Upper lobe of left lung (tissue), 6 donors: ENCODE results near the gene ALDH5A1. TPM values are rescaled to one million over a fixed set of nuclear protein-coding genes. Genes with fewer than 3 reads are reported as not detected.

Experiments
- ATAC-seq, 2 donors: fragments of 200-7000 bp; cut with Tn5 transposase; one replicate each; pipeline ENCODE4 v1.9.1; 2022; ENCODE audit warnings: mild to moderate bottlenecking in 2 of 2, moderate library complexity in 2 of 2; ENCODE audit not compliant: low FRiP score in 2 of 2
- DNase-seq, 2 donors: peaks; one replicate each; pipeline ENCODE4 v3.0.0-alpha.2; 2019 to 2020
- H3K27ac ChIP-seq, 4 donors: fragments of 200-600 bp; sonication (generic); one replicate each; pipeline ENCODE4 v1.5.1; 2016 to 2019
- H3K27me3 ChIP-seq, 4 donors: fragments of 200-600 bp; sonication (generic); one replicate each; pipeline ENCODE4 v1.5.1; 2017 to 2019
- H3K36me3 ChIP-seq, 4 donors: fragments of 200-600 bp; sonication (generic); one replicate each; pipeline ENCODE4 v1.5.1; 2016 to 2019
- H3K4me1 ChIP-seq, 4 donors: fragments of 200-600 bp; sonication (generic); one replicate each; pipeline ENCODE4 v1.5.1; 2018 to 2019
- H3K4me3 ChIP-seq, 4 donors: fragments of 200-600 bp; sonication (generic); one replicate each; pipeline ENCODE4 v1.5.1; 2017 to 2019; ENCODE audit warnings: mild to moderate bottlenecking in 2 of 4, moderate library complexity in 1 of 4
- H3K9me3 ChIP-seq, 4 donors: fragments of 200-600 bp; sonication (generic); one replicate each; pipeline ENCODE4 v1.5.1; 2018 to 2019
- EP300 ChIP-seq, 4 donors: sonication (generic); formaldehyde crosslinking; IDR thresholded peaks; one replicate each; pipeline ENCODE4 v1.5.1; 2017; ENCODE audit warnings: antibody characterized with exemption in 4 of 4, control low read depth in 2 of 4
- POLR2A ChIP-seq, 4 donors: fragments of 450-650 bp; IDR thresholded peaks; one replicate each; pipeline ENCODE4 v1.5.1; 2016 to 2017; ENCODE audit warnings: antibody characterized with exemption in 4 of 4, mild to moderate bottlenecking in 2 of 4
- POLR2AphosphoS5 ChIP-seq, 2 donors: sonication (generic); formaldehyde crosslinking; IDR thresholded peaks; one replicate each; pipeline ENCODE4 v1.5.1; 2017; ENCODE audit warnings: antibody characterized with exemption in 2 of 2
- WGBS, 2 donors: methylation state at CpG; one replicate each; pipeline ENCODE4 v1.1.5; 2017 to 2018; 5-methylcytosine and 5-hydroxymethylcytosine counted together
- total RNA-seq, 6 donors: library from RNA; depleted of rRNA in 4 of 6; stranded (reverse); fragments of >200 nt in 4 of 6; gene quantifications; one replicate each; pipeline versions ENCODE4 v1.1.0 to v1.2.1, GENCODE V29; 2016 to 2021
- TF ChIP-seq, protein P1 (sequence below), 6 experiments: fragments of 450-650 bp in 4 of 6; fragments of 200-600 bp in 2 of 6; sonication (generic) in 2 of 6; IDR thresholded peaks; one replicate each; pipeline ENCODE4 v1.5.1; 2016 to 2019; ENCODE audit warnings: antibody characterized with exemption in 6 of 6
- donor health status: DM: no; HTN: no; CAD: no; lungs with moderate emphysema.
- donor health status: DM: no; HTN: yes; CAD: no; lungs with severe emphysema.

Gene ALDH5A1
- total RNA-seq, 6 donors from 2014 or later: 7.3 to 21.1 (median 12.4) TPM

DNA sequence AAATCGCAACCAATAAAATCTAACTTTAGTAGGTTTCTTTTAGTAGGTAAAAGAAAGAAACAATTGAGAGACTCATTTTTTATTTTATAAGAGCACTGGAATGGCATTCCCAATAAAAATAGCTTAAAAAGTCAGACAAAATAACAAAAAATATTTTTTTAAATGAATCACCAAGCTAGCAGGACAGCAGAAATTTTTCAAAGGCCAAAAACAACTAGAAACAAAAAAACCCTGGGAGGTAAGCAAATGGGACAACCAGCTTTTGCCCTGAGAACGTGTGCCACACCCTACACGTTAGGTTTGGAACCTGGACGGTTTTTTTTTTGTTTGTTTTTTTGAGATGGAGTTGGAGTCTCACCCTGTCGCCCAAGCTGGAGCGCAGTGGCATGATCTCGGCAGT is 25.0 kb upstream of the ALDH5A1 start:
- H3K4me3 ChIP-seq: no peak overlapping the region
- TF ChIP-seq, protein P1, sequence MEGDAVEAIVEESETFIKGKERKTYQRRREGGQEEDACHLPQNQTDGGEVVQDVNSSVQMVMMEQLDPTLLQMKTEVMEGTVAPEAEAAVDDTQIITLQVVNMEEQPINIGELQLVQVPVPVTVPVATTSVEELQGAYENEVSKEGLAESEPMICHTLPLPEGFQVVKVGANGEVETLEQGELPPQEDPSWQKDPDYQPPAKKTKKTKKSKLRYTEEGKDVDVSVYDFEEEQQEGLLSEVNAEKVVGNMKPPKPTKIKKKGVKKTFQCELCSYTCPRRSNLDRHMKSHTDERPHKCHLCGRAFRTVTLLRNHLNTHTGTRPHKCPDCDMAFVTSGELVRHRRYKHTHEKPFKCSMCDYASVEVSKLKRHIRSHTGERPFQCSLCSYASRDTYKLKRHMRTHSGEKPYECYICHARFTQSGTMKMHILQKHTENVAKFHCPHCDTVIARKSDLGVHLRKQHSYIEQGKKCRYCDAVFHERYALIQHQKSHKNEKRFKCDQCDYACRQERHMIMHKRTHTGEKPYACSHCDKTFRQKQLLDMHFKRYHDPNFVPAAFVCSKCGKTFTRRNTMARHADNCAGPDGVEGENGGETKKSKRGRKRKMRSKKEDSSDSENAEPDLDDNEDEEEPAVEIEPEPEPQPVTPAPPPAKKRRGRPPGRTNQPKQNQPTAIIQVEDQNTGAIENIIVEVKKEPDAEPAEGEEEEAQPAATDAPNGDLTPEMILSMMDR (IDR thresholded peaks at IDR 0.05): no peak
- TF ChIP-seq POLR2AphosphoS5 (IDR thresholded peaks at IDR 0.05) (no peak), POLR2A (IDR thresholded peaks at IDR 0.05) (no peak), EP300 (IDR thresholded peaks at IDR 0.05) (no peak)
- WGBS, 2 donors: 88 to 97% methylated on average over 7 of the region's 7 CpGs
- no peaks in the 10 kb centered on the region for H3K9me3 ChIP-seq
- no peaks in the 10 kb centered on the region for H3K4me1 ChIP-seq
- ATAC-seq: no peak
- H3K27me3 ChIP-seq: no peaks in the 10 kb centered on the region
- H3K36me3 ChIP-seq: no peaks in the 10 kb centered on the region
- no peak for DNase-seq
- H3K27ac ChIP-seq: no peak overlapping the region

DNA sequence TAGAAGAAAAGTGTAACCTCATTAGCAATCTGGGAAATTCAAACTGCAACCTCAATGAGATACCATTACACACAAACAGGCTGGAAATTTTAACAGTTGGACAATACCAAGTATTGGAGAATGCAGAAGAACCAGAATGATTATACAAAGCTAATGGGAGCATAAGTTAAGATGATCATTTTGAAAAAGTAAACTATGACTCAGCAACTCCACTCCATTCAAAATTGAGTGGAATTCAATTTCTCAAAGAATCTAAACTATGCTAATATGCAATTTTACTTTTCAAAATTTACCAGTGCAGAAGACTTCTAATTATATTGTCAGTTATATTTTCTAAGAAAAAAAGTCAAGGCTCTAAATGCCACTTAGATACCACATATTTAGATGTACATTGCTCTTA is 22.6 kb upstream of the ALDH5A1 start:
- no peak for DNase-seq
- Histone ChIP-seq H3K36me3 (no peaks in the 10 kb centered on the region), H3K4me3 (no peak overlapping the region), H3K4me1 (no peaks in the 10 kb centered on the region), H3K27ac (no peak overlapping the region), H3K27me3 (no peaks in the 10 kb centered on the region), H3K9me3 (no peaks in the 10 kb centered on the region)
- TF ChIP-seq, protein P1 (IDR thresholded peaks at IDR 0.05): no peak
- no peak for TF ChIP-seq EP300 (IDR thresholded peaks at IDR 0.05)
- no peak for TF ChIP-seq POLR2AphosphoS5 (IDR thresholded peaks at IDR 0.05)
- TF ChIP-seq POLR2A (IDR thresholded peaks at IDR 0.05): no peak
- no peak for ATAC-seq

DNA sequence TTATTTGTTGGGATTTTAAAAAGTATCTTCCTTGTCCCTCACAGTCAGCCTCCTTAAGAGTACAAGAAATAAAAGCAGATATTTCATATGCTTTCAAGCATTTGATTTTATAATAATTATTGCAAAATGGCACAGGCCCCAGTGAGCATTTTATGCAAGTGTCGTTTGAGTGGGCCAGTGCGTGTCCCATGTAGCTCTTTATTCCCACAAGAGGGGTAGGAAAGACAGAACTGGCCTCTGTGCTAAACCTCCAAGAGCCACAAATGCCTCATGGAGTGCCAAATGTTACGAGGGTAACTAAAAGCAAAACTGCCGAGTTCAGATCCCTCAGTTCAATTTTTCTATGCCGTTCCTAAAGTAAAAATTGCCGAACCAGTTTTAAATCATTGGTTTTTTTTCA is 18.1 kb upstream of the ALDH5A1 start:
- no peak overlapping the region for H3K27ac ChIP-seq
- 93 to 96% methylated on average over 6 of the region's 6 CpGs for WGBS, 2 donors
- no peaks in the 10 kb centered on the region for H3K9me3 ChIP-seq
- H3K4me3 ChIP-seq: no peak overlapping the region
- no peaks in the 10 kb centered on the region for H3K27me3 ChIP-seq
- TF ChIP-seq, protein P1 (IDR thresholded peaks at IDR 0.05): no peak
- TF ChIP-seq POLR2A (IDR thresholded peaks at IDR 0.05) (no peak), POLR2AphosphoS5 (IDR thresholded peaks at IDR 0.05) (no peak), EP300 (IDR thresholded peaks at IDR 0.05) (no peak)
- H3K36me3 ChIP-seq: no peaks in the 10 kb centered on the region
- no peak for ATAC-seq
- no peak for DNase-seq
- no peaks in the 10 kb centered on the region for H3K4me1 ChIP-seq

DNA sequence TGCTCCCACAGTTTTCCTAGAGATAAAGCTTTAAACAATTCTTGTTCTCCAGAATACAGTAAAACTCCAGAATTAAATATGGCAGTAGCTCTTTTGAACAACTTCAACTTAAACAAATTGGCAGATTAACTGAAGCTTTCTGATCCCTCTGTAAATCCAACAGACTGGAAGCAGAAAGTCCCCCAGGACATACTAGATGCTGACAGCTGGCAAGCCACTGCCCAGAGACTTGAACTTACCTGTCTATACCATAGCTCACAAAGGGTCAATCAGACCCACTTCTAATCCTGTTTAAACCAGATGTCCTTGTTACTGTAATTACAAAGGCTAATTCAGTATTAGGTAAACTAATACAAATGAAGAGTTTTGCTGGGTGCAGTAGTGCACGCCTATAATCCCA is 17.7 kb upstream of the ALDH5A1 start:
- H3K4me3 ChIP-seq: no peak overlapping the region
- WGBS, 2 donors: 92 to 94% methylated on average over 1 of the region's 1 CpG
- TF ChIP-seq, protein P1 (IDR thresholded peaks at IDR 0.05): no peak
- no peak for TF ChIP-seq POLR2AphosphoS5 (IDR thresholded peaks at IDR 0.05)
- TF ChIP-seq EP300 (IDR thresholded peaks at IDR 0.05): no peak
- no peak for TF ChIP-seq POLR2A (IDR thresholded peaks at IDR 0.05)
- ATAC-seq: no peak
- no peaks in the 10 kb centered on the region for H3K9me3 ChIP-seq
- DNase-seq: no peak
- no peaks in the 10 kb centered on the region for H3K27me3 ChIP-seq
- H3K4me1 ChIP-seq: no peaks in the 10 kb centered on the region
- no peak overlapping the region for H3K27ac ChIP-seq
- no peaks in the 10 kb centered on the region for H3K36me3 ChIP-seq

DNA sequence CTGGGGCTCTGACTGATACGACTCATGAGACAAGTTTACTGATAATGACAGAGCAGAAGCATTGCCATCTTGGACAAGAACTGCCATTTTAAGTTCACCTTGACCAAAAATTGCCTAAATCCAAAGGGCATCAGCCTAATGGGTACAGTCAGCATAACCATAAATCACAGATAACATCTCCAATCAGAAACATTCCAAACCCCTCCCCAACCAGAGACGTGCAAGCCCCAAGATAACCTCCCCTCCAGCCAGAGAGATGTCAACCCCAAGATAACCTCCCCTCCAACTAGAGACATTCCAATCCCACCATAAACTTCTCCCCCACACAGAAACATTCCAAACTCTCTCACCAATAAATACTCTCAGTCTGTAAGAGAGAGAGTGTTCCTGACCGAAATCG is 15.9 kb upstream of the ALDH5A1 start:
- TF ChIP-seq POLR2A (IDR thresholded peaks at IDR 0.05): no peak
- no peak for TF ChIP-seq EP300 (IDR thresholded peaks at IDR 0.05)
- TF ChIP-seq, protein P1 (IDR thresholded peaks at IDR 0.05): no peak
- no peak for TF ChIP-seq POLR2AphosphoS5 (IDR thresholded peaks at IDR 0.05)

More for the DNA sequence above, 15.9 kb upstream of the ALDH5A1 start:
- Histone ChIP-seq H3K36me3 (no peaks in the 10 kb centered on the region), H3K9me3 (no peaks in the 10 kb centered on the region), H3K27me3 (no peaks in the 10 kb centered on the region), H3K27ac (no peak overlapping the region), H3K4me3 (no peak overlapping the region), H3K4me1 (no peaks in the 10 kb centered on the region)
- WGBS, 2 donors: 64 to 85% methylated on average over 4 of the region's 4 CpGs
- no peak for DNase-seq
- ATAC-seq: no peak
